Posterior vena cava (tissue), 2 donors: ENCODE measurements around the gene CDR2L. TPM values are rescaled to one million over a fixed set of nuclear protein-coding genes. Genes with fewer than 3 reads are reported as not detected.
A peak's percentile ranks its signal among the peaks of the same experiment; 100 is the strongest.
"Not testable (repeated sequence)": the region's sequence is repeated elsewhere in the genome, so short reads cannot be mapped to it uniquely, and the experiment has no call there.

Source experiments
- DNase-seq: peaks from one replicate; pipeline ENCODE4 v3.0.0-alpha.2; 2020; ENCODE audit warnings: low spot score
- intact Hi-C, 2 donors: fragments of 100-400 bp; cut with DNase I; formaldehyde crosslinking; loops; one replicate each; pipeline versions ENCODE4 v1.14.1 to v1.14.2; 2022 to 2023
- total RNA-seq, 2 donors: library from RNA; stranded (reverse); fragmentation: NEBNext Ultra II Directional; extraction: Animal tissue kit (Norgen Biotek cat#: 25700); gene quantifications; one replicate each; pipeline ENCODE4 v1.2.1, GENCODE V29; 2021
- donor health status: DM: yes; HTN: yes; CAD: no.
- donor health status: DM: yes; HTN: yes; CAD: no.

Gene CDR2L
- total RNA-seq, 2 donors from 2014 or later: 17.4 to 26.0 TPM

DNA sequence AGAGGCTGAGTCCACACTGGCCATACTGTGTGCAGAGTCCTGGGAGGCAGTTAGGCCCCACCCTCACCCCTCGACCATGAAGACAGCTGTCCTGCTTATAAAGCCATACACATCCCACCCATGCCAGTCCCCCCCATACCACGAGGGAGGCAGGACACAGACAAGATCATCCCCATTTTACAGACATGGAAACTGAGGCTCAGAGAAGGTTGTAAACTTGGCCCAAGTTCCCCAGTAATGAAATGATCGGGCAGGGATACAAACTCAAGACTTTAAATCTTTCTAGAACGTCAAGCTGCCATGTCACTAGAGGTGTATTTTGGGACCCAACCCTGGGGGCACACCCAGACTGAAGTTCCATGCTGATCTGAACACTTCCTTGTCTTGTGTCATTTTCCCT, 31.3 kb upstream of the CDR2L start:
- intact Hi-C loops: no loop called here
- no peak for DNase-seq

DNA sequence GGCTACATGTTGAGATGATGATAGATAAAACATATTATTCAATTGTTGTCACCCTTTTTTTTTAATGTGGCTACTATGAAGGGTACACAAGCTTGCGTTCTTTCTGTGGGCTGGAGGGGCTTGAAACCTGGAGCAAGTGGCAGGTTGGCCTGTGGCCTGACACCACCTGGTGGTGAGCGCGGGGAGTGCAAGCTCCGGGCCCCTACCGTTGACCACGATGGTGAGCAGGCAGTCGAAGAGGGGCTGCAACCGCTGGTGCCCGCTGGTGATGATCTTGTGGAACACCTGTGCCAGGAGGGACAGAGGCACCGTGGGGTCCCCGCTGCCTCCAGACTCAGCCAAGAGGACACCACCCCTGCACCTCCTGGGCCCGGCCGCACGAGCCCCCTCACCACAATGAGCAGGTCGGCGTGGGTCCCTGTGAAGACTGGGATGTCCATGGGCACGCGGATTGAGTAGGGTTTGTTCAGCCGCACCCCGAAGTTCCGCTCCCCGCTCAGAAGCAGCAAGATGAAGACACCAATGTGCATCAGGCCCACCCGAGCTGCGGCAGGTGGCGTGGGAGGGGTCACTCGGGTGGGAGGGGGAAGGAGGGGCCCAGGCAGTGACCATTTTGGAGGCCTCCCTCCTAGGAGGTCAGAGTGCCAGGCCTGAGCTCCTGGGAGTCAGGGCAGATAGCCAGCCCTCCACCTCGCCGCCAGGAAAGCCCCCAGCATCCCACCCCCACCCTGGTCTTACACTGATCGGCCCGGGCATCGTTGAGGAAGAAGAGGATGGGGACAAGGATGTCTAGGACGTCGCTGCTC, 29.3 kb upstream of the CDR2L start:
- intact Hi-C loops: no loop called here
- DNase-seq: peak; percentile 92

DNA sequence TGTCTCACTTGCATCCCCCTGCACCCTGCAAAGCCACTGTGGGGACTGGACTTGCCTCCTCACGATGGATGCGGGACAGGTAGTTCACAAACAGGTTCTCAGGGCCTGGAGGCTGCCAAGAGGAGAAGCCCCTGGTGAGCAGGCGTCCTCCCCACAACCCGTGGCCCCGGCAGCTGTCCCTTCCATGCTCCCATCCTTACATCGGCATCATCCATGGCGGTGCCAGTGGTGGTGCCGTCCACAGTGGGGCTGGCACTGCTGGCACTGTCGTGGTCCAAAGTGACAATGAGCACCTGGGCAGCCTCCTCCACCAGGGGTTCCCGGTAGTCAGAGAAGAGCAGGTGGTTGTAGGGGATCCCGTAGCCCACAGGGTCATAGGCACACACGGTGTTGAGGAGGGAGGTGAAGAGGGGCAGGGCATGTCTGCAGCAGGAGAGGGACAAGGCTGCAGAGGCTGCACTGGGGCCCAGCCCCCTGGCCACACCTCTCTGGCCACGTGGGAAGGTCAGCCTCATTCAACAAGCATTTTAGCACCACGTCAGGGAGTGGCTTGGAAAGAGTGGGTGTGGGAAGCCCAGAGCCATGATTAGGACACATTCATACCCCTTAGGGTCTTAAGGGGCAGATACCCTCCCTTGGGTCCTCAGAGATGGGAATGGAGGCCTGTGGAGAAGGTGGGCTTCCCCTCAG, 27.5 kb upstream of the CDR2L start:
- intact Hi-C loops: no loop called here
- no peak for DNase-seq

DNA sequence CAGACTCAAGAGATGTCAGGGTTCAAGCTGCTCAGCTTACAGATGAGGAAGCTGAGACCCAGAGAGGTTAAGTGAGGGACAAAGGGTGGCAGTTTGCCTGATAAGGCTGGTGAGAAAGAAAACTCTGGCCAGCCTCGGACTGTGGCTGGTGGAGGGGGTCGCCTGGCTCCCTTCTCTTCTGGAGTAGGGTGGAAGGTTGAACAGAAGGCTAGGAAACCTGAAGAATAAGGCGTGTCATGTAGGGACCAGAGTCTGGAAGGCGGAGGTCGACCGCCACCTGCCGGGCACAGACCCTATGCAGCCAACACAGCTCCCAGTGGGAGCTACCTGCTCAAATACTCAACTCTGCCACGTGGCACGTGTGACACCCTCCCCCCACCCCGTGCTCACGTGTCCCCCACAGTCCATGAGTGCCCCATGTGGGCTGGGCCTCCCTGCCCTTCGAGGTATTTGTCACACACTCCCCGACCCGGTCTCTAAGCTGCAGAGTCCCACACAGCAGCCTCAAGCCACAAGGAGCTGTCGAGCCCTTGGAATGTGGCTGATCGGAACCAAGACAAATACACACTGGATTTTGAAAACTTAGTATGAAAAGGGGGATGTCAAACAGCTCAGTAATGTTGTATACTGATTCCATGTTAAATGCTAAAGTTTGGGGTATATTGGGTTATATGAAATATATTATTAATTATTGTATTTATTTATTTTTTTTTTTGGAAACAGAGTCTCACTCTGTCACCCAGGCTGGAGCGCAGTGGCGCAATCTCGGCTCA, 26.7 kb upstream of the CDR2L start:
- DNase-seq: no peak
- intact Hi-C loops: no loop called here

DNA sequence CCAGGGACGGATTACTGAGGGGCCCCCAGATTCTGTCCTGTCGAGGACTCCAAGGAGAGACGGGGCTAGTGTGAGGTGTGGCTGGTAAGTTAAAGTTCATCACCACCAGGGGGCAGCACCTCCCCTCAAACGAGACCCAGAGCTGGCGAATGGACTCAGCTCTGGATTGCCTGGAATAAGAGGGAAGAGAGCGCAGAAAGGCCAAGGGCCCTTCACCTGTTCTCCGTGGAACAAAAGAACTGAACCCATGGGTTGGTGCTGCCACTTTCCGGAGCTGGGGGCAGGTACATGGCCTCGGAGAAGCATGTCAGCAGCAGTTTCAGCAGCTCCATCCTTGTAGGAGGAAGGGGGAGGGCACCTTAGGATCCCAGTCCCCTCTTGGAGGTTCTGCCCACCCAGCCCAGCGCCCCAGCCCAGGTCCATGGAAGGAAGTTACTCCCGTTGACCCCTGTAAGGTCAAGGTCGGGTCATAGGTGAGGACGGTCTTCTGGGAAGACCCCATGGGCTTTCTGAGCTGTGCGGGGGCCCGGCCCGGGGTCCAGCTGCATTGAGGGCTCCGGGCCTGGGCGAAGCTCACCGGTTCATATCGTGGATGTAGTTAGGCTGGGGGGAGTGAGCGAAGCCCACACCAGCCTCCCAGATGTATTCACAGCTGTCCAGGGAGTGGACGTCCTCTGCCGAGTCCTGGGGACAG, 25.6 kb upstream of the CDR2L start:
- intact Hi-C loops: no loop called here

DNA sequence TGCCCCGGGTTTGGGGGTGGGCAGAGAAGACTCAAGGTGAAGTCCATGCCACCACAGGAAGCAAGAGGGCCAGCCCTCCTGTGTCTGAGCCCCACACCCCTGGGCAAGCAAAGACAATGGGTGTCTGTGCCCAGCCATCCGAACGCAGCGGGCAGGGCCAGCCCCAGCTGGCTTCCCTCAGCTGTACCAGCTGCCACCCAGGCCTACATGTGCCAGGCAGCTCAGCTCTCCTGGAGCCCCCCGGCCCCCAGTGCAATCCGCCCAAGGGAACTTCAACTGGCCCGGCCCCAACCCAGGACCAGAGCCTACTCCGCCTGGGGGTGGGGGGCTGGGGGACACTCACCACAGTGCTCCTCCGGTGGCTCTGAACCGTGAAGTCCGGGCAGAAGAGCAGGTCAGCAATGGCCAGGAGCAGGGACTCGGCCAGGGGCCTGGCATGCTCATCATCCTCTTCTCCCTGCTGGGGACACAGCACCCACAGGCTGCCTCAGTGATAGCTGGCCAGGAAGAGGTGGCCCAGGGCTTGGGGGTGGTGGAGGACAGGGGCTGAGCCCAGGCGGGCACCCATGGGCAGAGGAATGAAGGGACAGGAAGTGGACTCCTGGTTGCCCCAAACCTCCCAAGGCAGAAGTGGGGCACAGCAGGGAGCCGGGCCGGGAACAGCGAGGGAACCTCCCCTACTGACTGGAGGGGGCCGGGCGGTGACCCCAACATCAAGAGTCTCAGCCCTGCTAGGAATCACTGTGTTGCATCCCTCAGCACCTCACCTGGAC, 24.6 kb upstream of the CDR2L start:
- DNase-seq: no peak
- intact Hi-C loops: no loop called here

More for the DNA sequence above, 25.6 kb upstream of the CDR2L start:
- peak; percentile 95 for DNase-seq

DNA sequence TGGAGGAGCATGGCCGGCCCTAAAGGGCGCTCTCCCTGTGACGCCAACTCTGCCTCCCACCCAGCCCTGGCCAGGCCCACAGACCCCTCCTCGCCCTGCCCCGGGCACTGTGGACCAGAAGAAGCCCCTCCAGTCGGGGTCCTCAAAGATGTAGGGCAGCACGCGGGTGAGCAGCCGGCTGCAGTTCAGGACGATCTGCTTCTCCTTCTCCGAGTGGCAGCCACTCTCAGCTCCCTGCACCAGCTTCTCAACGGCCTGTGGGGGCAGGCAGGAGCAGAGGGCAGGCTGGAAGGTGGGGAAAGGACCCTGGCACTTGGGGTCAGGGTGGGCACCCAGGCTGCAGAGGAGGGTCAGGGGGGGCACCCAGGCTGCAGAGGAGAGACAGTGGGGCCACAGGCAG, 23.8 kb upstream of the CDR2L start:
- no peak for DNase-seq
- intact Hi-C loops: no loop called here

DNA sequence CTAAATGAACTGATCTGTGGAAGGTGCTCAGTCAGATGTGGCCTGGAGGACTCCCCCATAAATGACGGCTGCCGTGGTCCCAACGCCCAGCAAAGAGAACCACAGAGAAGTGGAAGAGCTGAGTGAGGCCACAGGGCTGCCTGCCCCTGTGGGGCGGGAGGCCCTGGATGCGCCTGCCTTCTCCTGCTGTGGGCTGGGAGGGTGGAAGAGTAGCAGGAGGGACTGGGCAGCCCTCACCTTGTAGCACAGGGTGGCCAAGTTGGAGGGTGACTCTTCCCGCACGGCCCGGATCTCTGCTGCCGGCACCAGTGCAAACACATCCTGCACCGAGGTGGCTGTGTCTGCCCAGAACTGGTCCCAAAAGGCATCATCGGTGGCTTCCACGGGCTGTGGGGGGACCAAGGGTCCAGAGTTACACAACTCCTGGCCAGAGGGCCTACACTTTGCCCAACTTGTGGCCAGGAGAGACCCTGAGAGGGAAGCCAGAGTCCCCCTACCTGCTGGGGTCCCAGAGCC, 23.1 kb upstream of the CDR2L start:
- DNase-seq: no peak
- intact Hi-C loops: no loop called here

DNA sequence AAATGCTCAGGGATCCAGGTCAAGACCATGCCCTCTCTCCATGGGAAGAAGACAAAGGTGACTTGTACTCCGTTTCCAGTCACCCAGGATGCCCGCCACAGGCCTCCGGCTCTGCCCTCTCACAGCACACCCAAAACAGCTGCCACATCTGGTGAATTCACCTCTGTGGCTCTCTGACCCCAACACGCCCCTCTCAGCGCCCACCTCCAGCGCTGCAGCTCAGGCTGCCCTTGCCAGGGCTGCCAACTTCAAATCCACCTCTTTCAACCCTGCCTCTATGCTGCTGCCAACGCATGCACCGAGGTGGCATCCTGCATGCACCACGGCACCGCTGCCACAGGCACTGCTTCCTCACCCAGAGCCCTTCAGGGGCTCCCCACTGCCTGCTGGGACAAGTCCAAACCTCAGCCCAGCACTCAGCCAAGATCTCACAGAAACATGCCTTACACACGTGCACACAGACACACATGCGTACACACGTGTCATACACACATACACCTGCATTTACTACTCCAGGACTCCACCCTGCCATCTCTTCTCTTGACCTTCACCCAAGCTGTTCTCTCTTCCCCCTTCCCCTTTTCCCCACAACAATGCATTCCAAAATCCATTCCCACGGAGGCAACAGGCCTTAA, 22.3 kb upstream of the CDR2L start:
- intact Hi-C loops: no loop called here
- no peak for DNase-seq

DNA sequence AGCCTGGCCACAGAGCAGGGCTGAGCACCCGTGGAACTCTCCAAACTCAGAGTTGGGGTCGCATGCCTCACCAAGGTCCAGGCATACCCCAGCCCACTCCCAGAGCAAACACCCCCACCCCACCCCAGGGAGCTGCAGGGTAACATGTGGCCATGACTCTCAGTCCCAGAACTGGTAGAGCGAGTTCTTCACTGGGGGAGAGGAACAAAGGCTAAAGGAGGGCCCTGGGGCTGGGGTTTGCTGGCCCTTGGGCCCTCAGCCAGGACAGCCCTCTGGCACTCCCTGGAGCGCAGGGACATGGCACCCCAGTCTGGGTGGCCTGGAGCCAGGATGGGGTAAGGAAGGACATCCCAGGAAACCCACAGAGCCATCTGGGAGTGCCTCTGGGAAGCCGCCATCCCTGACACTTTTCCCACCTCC, 19.1 kb upstream of the CDR2L start:
- DNase-seq: no peak
- intact Hi-C loops: no loop called here

DNA sequence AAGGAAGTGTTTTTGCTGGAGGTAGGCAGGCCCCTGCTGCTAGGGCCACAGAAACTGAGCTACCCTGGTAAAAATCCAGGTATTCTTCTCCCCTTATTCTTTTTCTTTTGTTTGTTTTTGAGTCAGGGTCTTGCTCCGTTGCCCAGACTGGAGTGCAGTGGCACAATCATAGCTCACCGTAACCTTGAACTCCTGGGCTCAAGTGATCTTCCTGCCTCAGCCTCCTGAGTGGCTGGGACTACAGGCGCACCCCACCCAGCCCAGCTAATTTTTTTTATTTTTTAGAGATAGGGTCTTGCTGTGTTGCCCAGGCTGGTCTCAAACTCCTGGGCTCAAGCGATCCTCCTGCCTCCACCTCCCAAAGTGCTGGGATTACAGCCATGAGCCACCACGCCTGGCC, 17.9 kb upstream of the CDR2L start:
- intact Hi-C loops, DNase-seq: not testable (repeated sequence)

DNA sequence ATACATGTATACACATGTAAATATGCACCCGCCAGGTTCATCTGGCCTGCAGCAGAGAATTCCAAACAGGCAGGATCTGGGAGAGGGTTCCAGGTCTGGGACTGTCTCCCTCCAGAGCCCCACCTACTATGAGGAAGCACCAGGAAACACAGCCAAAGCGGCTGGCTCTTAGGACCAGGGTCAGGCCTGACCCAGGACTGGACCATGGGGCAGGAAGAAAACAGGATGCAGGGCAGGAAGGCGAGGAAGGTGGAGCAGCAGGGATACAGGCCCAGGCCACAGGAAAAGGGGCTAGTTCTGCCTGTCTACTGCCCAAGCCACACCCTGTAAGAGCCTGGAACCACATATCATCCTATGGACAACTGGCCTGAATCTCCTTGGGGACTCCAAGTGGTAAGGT, 17.0 kb upstream of the CDR2L start:
- intact Hi-C loops: no loop called here
- no peak for DNase-seq

DNA sequence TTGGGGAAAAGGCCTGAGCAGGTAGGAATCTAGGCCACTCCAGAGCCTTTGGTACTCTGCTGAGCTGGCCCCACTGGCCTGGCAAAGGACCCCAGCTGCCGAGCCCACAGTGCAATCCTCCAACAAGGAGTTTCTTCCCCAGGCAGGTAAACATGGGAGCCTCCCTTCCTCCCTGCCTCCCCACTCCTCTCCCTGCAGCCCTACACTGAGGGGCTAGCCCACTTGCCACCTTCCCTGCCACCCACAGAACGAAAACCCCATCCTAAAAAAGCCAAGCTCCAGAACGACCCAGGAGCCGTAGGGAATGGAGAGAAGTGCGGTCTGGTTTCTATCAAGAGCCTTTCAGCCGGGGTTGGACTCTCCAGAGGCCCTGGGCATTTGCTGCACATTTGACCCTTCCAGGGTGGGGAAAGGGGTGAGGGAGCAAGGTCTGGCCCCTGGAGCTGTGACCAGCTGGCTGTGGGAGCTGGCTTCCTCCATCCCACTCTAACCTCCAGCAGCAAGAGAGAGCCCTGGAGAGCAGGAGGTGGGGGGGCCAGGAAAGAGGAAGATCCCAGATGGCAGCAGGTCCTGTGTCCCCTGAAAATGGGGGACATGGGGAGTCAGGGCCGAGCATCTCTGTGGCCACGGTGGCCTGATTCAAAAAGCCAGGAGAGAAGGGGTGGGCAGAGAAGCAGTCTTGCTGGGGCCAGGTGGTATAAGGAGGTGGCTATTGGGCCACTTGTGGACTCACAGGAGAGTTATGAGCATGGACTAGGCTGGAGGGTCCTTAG, 16.2 kb upstream of the CDR2L start:
- intact Hi-C loops: no loop called here
- DNase-seq: no peak

DNA sequence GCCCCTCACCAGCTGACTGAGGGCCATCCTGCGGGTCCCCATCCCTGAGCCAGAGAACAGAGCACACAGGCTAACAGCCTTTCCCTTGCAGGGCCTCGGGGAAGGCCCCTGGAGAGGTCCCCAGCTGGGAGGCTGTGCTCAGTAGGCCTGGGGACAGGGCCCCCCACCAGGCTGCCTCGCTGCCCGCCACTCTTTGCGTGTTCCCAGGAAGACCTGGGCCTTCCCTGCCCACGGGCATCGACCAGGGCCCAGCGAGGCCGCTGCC, 15.7 kb upstream of the CDR2L start:
- no peak for DNase-seq
- intact Hi-C loops: no loop called here

DNA sequence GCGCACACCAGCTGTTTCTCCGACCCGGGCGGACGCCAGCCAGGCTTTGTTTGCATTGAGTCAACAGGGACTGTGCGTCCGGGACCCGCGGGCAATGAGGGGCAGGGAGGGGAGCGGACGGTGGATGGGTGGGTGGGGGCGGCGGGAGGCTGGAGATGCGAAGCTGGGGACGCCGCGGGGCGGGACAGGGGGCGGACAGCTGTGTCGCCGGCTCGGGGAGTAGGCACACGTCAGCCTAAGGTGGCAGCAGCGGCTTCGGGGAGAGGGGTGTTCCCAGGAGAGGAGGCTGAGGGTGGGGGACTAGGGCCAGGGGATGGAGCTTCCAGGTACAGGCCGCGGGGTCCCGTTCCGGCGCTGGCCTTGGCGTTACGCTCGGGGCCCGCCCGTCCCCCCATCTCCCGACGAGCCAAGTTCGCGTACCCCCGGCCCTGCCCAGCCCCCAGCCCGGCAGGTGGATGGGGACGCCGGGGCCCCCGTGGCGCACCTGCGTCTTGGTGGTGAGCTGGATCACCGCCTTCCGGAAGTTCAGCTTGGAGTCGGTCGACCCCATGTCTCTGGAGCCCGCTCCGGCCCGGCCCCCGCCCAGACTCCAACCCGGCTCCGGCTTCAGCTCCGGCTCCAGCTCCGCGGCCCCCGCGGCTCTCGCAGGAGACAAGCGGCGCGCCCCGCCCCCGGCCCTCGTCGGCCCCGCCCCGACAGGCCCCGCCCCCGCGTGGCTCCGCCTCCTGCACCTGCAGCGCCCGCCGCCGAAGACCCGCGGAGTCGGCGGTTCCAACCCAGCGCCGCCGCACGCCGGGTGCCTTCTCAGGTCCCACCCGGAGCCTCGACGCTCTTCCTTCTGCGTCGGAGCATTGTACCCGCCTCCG, 15.1 kb upstream of the CDR2L start, which contains the start of gene HID1:
Gene HID1 (minus strand): TSS at position 653 of the 866 bp plus-strand sequence. CDS start 103 bp downstream, at position 550.
- no peak for DNase-seq
- intact Hi-C loops: no loop called here

DNA sequence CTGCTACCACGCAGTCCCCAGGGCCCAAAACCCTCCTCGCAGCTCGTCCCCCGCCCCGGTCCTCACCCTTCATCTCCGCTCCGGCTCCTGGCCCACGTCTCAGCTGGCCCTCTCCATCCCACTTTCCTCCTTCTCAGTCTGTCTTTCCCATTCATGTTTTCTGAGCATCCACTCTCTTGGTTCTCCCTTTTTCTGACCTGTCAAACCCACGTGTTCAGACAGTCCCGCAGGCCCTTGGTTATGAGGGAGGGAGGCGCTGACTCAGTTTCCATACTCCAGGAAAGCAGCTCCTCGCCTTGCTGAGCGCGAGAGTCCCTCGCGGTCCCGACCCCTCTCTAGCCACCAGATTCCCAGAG, 14.5 kb upstream of the CDR2L start:
- intact Hi-C loops: no loop called here
- DNase-seq: no peak

DNA sequence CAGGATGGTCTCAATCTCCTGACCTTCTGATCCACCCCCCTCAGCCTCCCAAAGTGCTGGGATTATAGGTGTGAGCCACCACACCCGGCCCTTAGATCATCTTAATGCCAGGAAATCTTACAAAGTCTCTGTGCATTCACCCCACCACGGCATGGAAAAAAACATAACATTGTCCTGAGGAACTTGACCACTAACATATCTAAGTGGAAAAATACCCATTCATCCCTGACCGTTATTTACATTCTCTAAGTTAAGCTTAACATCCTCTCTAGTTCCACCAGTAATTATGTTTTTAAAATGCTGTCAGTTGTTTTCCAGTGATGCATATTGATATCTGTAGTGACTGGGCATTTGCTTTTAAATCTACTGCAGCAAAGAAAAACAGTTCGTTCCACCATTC, 11.5 kb upstream of the CDR2L start:
- intact Hi-C loops: no loop called here
- DNase-seq: no peak
